Stimulated activated naive CD8-positive, alpha-beta T cell treated with anti-CD3 and anti-CD28 coated beads, Interleukin-15, Interleukin-2, amounts not matched to agents 100 ng/mL and 50 ng/mL, for 24 hours (primary cell): ENCODE results near the gene RORC.
"Not testable (repeated sequence)": the region's sequence is repeated elsewhere in the genome, so short reads cannot be mapped to it uniquely, and the experiment has no call there.

Experiments
- H3K27ac Mint-ChIP-seq: one replicate; pipeline ENCODE4 v1.8.0; 2021; ENCODE audit warnings: mild to moderate bottlenecking, mixed read lengths
- H3K27me3 Mint-ChIP-seq: one replicate; pipeline ENCODE4 v1.8.0; 2021; ENCODE audit warnings: mixed read lengths
- H3K36me3 Mint-ChIP-seq: one replicate; pipeline ENCODE4 v1.8.0; 2021; ENCODE audit warnings: low read depth, mixed read lengths
- H3K4me1 Mint-ChIP-seq: one replicate; pipeline ENCODE4 v1.8.0; 2021; ENCODE audit warnings: low read depth, mixed read lengths
- H3K4me3 Mint-ChIP-seq: one replicate; pipeline ENCODE4 v1.8.0; 2021; ENCODE audit warnings: mild to moderate bottlenecking, mixed read lengths
- H3K9me3 Mint-ChIP-seq: one replicate; pipeline ENCODE4 v1.8.0; 2021; ENCODE audit warnings: mixed read lengths

RORC gene

DNA sequence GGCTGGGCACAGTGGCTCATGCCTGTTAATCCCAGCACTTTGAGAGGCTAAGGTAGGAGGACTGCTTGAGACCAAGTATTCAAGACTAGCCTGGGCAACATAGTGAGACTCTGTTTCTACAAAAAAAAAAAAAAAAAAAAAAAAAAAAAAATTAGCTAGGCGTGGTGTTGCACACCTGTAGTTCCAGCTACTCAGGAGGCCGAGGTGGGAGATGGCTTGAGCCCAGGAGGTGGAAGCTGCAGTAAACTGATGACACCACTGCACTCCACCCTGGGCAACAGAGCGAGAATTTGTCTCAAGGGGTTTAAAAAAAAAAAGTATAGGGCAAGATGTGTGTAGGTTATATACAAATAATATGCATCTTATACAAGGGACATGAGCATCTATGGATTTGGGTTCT is 43.9 kb downstream of the RORC start:
- H3K27me3 Mint-ChIP-seq: no peaks in the 10 kb centered on the region

GRCh38 chr1:151783796-151784195 is 47.8 kb downstream of the RORC start:
- no peak overlapping the region for H3K27ac Mint-ChIP-seq
- H3K4me1 Mint-ChIP-seq: no peaks in the 10 kb centered on the region
- H3K9me3 Mint-ChIP-seq: no peaks in the 10 kb centered on the region
- no peak overlapping the region for H3K4me3 Mint-ChIP-seq
- peaks cover 16% of the 10 kb centered on the region for H3K36me3 Mint-ChIP-seq
- H3K27me3 Mint-ChIP-seq: no peaks in the 10 kb centered on the region

More for the DNA sequence above, 43.9 kb downstream of the RORC start:
- no peak overlapping the region for H3K27ac Mint-ChIP-seq
- no peaks in the 10 kb centered on the region for H3K36me3 Mint-ChIP-seq
- H3K9me3 Mint-ChIP-seq: no peaks in the 10 kb centered on the region
- H3K4me1 Mint-ChIP-seq: peaks cover 26% of the 10 kb centered on the region
- no peak overlapping the region for H3K4me3 Mint-ChIP-seq

DNA sequence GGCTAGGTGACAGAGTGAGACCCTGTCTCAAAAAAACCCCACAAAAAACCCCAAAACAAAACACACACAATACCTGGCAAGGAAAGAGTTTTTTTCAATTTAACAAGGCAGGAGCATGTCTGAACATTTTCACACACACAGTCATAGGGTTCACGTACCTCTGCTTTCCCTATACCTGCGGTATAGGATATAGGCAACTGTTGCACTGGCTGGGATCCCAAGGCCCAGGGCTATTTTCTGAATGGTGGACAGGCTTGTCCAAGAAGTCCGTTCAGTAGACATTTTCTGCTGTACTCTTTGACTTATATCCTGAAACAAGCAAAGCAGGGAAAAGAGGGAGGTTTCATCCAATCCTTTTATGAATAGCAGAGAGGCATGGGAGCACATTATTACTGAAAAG is 48.9 kb downstream of the RORC start:
- H3K4me1 Mint-ChIP-seq: no peaks in the 10 kb centered on the region

GRCh38 chr1:151782026-151782425 is 49.6 kb downstream of the RORC start:
- H3K9me3 Mint-ChIP-seq, H3K4me1 Mint-ChIP-seq, H3K27ac Mint-ChIP-seq, H3K4me3 Mint-ChIP-seq, H3K27me3 Mint-ChIP-seq: not testable (repeated sequence)
- peaks cover 22% of the 10 kb centered on the region for H3K36me3 Mint-ChIP-seq

More for the DNA sequence above, 48.9 kb downstream of the RORC start:
- Mint-ChIP-seq H3K27me3 (no peaks in the 10 kb centered on the region), H3K27ac (no peak overlapping the region), H3K9me3 (no peaks in the 10 kb centered on the region), H3K36me3 (peaks cover 22% of the 10 kb centered on the region), H3K4me3 (no peak overlapping the region)

GRCh38 chr1:151780736-151781135 is 50.9 kb downstream of the RORC start:
- H3K27ac Mint-ChIP-seq, H3K27me3 Mint-ChIP-seq, H3K9me3 Mint-ChIP-seq, H3K4me3 Mint-ChIP-seq, H3K4me1 Mint-ChIP-seq: not testable (repeated sequence)
- peaks cover 22% of the 10 kb centered on the region for H3K36me3 Mint-ChIP-seq

GRCh38 chr1:151779852-151780251 is 51.8 kb downstream of the RORC start:
- Mint-ChIP-seq H3K4me3 (no peak overlapping the region), H3K27me3 (no peaks in the 10 kb centered on the region), H3K4me1 (no peaks in the 10 kb centered on the region), H3K27ac (no peak overlapping the region), H3K36me3 (peaks cover 22% of the 10 kb centered on the region), H3K9me3 (no peaks in the 10 kb centered on the region)

DNA sequence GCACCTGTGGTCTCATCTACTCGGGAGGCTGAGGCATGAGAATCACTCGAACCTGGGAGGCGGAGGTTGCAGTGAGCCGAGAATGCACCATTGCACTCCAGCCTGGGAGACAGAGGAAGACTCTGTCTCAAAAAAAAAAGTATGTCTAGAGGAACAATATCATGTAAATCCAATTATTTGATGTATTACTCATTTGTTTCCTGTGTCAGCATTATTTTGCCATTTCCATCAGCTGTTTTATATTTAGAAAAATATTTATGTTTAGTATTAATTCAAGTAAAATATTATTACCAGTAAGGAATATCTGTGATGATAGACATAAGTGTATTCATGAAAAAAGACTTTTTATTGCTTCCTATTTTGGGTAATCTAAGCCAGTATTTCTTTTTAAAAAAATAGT is 54.3 kb downstream of the RORC start:
- Mint-ChIP-seq H3K9me3 (no peaks in the 10 kb centered on the region), H3K27ac (no peak overlapping the region), H3K36me3 (peaks cover 22% of the 10 kb centered on the region), H3K4me1 (no peaks in the 10 kb centered on the region), H3K27me3 (no peaks in the 10 kb centered on the region), H3K4me3 (no peak overlapping the region)

DNA sequence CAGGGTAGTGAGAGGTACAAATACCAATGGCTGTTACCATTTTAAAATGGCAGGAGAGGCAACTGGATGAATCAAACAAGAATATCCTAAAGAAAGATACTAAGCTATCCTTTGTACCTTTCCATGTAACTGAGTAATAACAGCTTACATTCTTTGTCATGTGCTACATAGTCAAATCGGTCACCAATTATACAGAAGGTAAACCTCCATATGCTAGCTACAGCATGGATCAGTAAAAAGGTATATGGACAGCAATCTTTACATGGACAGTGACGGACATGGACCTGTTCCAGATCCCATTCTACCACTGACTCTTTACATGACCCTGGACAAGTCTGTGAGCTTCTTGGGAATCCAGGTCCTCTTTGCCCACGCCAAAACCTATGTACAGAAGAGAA is 54.9 kb downstream of the RORC start:
- no peaks in the 10 kb centered on the region for H3K27me3 Mint-ChIP-seq

GRCh38 chr1:151775894-151776664 is 55.5 kb downstream of the RORC start:
- H3K4me3 Mint-ChIP-seq: no peak overlapping the region
- H3K4me1 Mint-ChIP-seq: no peaks in the 10 kb centered on the region
- no peaks in the 10 kb centered on the region for H3K9me3 Mint-ChIP-seq
- no peak overlapping the region for H3K27ac Mint-ChIP-seq
- H3K27me3 Mint-ChIP-seq: no peaks in the 10 kb centered on the region
- peaks cover 18% of the 10 kb centered on the region for H3K36me3 Mint-ChIP-seq

More for the DNA sequence above, 54.9 kb downstream of the RORC start:
- Mint-ChIP-seq H3K36me3 (peaks cover 22% of the 10 kb centered on the region), H3K4me3 (no peak overlapping the region), H3K9me3 (no peaks in the 10 kb centered on the region), H3K27ac (no peak overlapping the region), H3K4me1 (no peaks in the 10 kb centered on the region)

DNA sequence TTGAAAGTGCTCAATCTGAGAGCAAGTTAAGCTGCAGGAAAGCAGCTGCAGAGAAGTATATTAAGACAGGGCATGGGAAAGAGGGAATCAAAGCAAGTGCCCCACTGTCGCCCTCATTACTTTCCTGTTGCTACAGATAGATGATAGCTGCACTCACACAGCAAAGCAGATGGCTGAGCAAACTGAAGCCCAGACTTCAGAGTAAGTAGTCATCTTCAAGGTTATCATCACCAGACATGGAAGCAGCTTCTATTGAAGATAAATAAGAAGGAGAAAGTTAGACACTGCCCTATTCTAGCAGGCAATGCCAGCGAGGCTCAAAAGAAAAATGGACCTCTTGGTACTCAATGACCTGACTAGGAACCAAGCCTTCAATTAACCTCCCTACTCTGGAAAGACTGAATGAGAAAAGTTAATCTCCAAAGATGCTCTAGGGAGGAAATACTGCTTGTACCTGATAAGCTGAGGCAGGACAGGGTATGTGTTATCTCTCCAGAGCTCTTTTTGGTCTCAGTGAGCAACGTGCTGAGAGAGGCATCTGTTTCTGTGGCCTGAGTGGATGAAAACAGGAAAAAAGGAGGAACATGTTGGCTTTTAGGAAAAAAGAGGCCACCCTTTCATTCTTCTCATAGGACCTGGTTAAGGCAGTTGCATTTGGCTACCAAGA is 57.2 kb downstream of the RORC start:
- Mint-ChIP-seq H3K9me3 (no peaks in the 10 kb centered on the region), H3K27me3 (no peaks in the 10 kb centered on the region), H3K36me3 (peaks cover 11% of the 10 kb centered on the region), H3K4me1 (no peaks in the 10 kb centered on the region), H3K4me3 (no peak overlapping the region), H3K27ac (no peak overlapping the region)

GRCh38 chr1:151773702-151774101 is 57.9 kb downstream of the RORC start:
- Mint-ChIP-seq H3K4me1 (no peaks in the 10 kb centered on the region), H3K27me3 (no peaks in the 10 kb centered on the region), H3K9me3 (no peaks in the 10 kb centered on the region), H3K36me3 (peaks cover 5% of the 10 kb centered on the region), H3K27ac (no peak overlapping the region), H3K4me3 (no peak overlapping the region)

DNA sequence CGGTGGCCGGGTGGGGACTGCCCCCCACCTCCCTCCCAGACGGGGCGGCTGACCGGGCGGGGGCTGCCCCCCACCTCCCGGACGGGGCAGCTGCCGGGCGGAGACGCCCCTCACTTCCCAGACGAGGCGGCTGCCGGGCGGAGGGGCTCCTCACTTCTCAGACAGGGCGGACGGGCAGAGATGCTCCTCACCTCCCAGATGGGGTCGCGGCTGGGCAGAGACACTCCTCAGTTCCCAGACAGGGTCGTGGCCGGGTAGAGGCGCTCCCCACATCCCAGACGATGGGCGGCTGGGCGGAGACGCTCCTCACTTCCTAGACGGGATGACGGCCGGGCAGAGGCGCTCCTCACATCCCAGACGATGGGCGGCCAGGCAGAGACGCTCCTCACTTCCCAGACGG is 62.3 kb downstream of the RORC start:
- not testable (repeated sequence) for H3K4me1 Mint-ChIP-seq, H3K27ac Mint-ChIP-seq, H3K36me3 Mint-ChIP-seq, H3K27me3 Mint-ChIP-seq, H3K9me3 Mint-ChIP-seq, H3K4me3 Mint-ChIP-seq

- H3K4me3 Mint-ChIP-seq, H3K27ac Mint-ChIP-seq, H3K36me3 Mint-ChIP-seq, H3K27me3 Mint-ChIP-seq, H3K9me3 Mint-ChIP-seq: not testable (repeated sequence)
- H3K4me1 Mint-ChIP-seq: peaks cover 12% of the 10 kb centered on the region
Measured at GRCh38 chr1:151768351-151769066, 63.1 kb downstream of the RORC start.

DNA sequence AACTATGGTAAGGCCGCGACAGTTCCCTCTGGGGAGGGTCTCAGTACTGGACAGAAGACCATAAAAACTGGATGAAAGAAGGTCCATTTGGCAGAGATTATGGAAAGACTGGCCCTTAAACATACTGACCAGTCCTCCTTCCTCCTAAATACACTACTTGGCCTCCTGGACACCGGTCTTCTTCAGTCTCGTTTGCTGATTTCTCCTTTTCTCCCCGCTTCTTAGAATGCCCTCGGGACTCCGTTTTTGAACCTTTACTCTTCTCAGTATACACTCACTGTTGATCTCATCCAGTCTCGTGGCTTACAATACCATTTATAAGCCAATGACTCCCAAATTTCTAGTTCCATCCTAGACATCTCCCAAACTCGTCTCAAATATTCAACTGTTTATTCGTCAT is 67.6 kb downstream of the RORC start:
- Mint-ChIP-seq H3K27me3 (no peaks in the 10 kb centered on the region), H3K36me3 (peaks cover 34% of the 10 kb centered on the region), H3K4me1 (peaks cover 32% of the 10 kb centered on the region), H3K27ac (peak overlapping the region; percentile 94), H3K9me3 (no peaks in the 10 kb centered on the region), H3K4me3 (peak overlapping the region; percentile 92)
